Measurements from ENCODE around the gene ITPR3. TPM values are rescaled to one million over a fixed set of nuclear protein-coding genes. Genes with fewer than 3 reads are reported as not detected.

ITPR3 gene
- total RNA-seq, 1 experiment from 2014 or later, result 11.4 TPM

DNA sequence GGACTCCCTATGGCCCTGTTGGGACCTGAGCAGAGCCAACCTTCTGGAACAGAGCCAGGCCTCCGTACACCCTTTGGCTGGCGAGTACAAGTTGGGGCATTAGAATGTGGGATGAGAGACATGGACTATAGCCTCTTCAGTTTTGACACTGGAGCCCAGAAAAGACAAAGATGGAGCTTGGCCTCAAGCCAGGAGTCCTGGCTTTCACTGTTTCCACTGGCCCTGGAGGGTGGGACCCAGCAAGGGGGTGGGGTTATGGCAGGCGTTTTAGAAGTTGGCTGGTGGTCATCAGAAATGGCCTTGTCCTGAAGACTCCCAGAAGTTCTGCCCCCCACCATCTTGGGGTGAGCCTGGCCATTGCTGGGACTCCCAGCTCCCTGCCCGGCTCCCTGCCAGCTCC lies 21.8 kb downstream of the ITPR3 start:
- peaks cover 4% of the 10 kb centered on the region for H3K36me3 ChIP-seq
- H3K4me1 ChIP-seq (replicated peaks), result no peaks in the 10 kb centered on the region
- H3K9me3 ChIP-seq (replicated peaks), result no peaks in the 10 kb centered on the region
- H3K4me3 ChIP-seq, result no peak overlapping the region
- H3K27me3 ChIP-seq (replicated peaks), result no peaks in the 10 kb centered on the region
- H3K27ac ChIP-seq, result no peak overlapping the region
- DNase-seq (ENCODE audit: low read depth in 1 of 2, low spot score in 2 of 2), result no peak

DNA sequence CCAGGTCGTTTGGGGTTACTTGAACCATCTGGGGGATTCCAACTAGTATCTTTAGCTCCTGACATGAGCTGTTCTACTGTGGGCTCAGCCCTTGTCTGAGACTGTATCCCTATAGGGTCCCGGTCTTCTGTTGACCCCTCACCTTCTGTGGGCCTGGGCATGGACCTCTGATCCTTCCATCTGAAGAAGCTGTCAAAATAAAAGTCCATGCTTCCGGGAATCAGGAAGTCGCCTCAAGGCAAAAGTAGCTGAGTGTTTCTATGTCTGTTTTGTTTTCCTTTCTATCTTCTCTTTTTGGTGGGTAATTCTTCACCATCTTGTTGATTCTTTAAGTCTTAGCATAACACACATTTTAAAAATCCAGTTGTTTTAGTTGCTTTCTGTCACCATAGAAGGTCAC lies 30.3 kb downstream of the ITPR3 start:
- no peak for DNase-seq (ENCODE audit: low read depth in 1 of 2, low spot score in 2 of 2)

DNA sequence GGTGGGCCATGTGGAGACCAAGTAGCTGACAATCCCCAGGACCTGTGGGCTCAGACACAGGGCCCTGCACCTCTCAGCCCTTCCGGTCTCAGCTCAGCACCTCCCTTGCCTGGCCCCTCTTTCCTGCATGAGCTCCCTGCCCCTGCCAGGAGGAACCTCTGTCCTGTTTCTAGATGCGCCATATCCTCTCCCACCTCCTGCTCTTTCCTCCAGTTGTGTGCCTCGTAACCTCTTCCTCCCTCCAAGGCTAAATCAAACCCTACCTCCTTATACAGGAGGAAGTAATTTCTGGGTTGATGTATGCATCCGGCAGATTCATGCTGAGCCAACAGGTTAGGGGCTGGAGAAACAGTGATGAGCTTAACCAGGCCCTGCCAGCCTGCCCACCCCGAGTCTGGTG lies 30.9 kb downstream of the ITPR3 start:
- Histone ChIP-seq H3K4me3 (no peak overlapping the region), H3K36me3 (peaks cover 15% of the 10 kb centered on the region), H3K27ac (no peak overlapping the region), H3K4me1 (replicated peaks) (no peaks in the 10 kb centered on the region), H3K9me3 (replicated peaks) (no peaks in the 10 kb centered on the region), H3K27me3 (replicated peaks) (no peaks in the 10 kb centered on the region)
- DNase-seq (ENCODE audit: low read depth in 1 of 2, low spot score in 2 of 2), result no peak

More for the DNA sequence above, 30.3 kb downstream of the ITPR3 start:
- Histone ChIP-seq H3K27ac (no peak overlapping the region), H3K36me3 (peaks cover 15% of the 10 kb centered on the region), H3K4me3 (no peak overlapping the region), H3K27me3 (replicated peaks) (no peaks in the 10 kb centered on the region), H3K4me1 (replicated peaks) (no peaks in the 10 kb centered on the region), H3K9me3 (replicated peaks) (no peaks in the 10 kb centered on the region)

DNA sequence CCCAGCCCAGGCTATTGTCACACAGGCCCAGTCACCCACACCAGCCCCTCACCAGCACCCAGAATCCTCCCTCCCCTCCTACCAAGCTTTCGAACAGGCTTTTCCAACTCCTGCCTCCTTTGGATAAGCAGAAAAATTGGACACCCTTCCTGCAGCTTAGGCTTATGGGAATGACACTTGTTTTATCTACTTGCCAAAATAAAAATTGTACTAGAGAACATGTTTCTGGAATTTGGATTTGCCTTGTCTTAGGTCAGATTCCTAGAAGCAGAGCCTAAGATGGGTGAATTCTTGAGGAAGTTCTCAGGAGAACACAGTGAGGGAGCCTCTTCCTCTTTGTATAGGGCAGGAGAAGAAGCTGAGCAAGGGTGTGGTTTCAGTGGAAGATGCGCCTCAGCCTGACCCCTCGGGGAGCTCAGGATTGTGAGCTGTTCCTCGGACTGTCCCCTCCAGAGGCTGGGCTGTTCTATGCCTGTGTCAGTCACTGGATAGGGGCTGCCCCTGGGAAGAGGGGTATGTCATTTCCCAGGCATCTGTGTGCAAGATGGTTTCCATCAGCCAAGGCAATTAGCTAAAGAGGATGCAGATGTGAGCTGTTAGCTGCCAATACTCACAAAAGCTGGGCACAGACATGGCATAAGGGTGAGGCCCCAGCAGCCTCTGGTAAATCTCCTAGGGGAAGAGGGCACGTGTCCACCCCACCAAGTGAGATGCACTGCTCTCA lies 33.9 kb downstream of the ITPR3 start:
- Histone ChIP-seq H3K27me3 (replicated peaks) (no peaks in the 10 kb centered on the region), H3K27ac (no peak overlapping the region)
- no peak for DNase-seq (ENCODE audit: low read depth in 1 of 2, low spot score in 2 of 2)

DNA sequence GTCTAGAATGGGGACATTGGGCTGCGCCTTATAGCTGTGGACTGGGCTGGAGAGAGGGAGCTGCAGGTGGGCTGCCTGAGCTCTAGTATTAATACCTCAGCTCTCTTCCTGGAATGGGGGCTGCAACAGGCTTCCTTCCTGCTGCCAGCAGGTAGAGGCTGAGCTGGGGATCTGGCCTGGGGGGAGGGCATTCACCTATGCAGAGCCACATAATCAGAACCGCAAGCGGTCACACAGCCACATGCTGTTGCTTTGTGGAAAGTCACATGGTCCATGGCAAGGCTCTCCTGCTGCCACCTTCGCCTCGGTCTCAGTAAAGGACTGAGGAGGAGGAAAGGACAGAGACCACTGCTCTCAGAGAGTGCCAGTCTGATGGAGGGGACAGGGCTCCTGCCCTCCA lies 35.7 kb downstream of the ITPR3 start:
- H3K4me3 ChIP-seq, result no peak overlapping the region
- H3K27ac ChIP-seq, result no peak overlapping the region
- no peaks in the 10 kb centered on the region for H3K9me3 ChIP-seq (replicated peaks)
- no peak for DNase-seq (ENCODE audit: low read depth in 1 of 2, low spot score in 2 of 2)
- H3K4me1 ChIP-seq (replicated peaks), result no peaks in the 10 kb centered on the region
- peaks cover 19% of the 10 kb centered on the region; the same call in 1 of the 2 replicates for H3K36me3 ChIP-seq
- H3K27me3 ChIP-seq (replicated peaks), result no peaks in the 10 kb centered on the region

More for the DNA sequence above, 33.9 kb downstream of the ITPR3 start:
- H3K9me3 ChIP-seq (replicated peaks), result no peaks in the 10 kb centered on the region
- H3K36me3 ChIP-seq, result peaks cover 19% of the 10 kb centered on the region; the same call in 1 of the 2 replicates
- no peaks in the 10 kb centered on the region for H3K4me1 ChIP-seq (replicated peaks)
- no peak overlapping the region for H3K4me3 ChIP-seq

DNA sequence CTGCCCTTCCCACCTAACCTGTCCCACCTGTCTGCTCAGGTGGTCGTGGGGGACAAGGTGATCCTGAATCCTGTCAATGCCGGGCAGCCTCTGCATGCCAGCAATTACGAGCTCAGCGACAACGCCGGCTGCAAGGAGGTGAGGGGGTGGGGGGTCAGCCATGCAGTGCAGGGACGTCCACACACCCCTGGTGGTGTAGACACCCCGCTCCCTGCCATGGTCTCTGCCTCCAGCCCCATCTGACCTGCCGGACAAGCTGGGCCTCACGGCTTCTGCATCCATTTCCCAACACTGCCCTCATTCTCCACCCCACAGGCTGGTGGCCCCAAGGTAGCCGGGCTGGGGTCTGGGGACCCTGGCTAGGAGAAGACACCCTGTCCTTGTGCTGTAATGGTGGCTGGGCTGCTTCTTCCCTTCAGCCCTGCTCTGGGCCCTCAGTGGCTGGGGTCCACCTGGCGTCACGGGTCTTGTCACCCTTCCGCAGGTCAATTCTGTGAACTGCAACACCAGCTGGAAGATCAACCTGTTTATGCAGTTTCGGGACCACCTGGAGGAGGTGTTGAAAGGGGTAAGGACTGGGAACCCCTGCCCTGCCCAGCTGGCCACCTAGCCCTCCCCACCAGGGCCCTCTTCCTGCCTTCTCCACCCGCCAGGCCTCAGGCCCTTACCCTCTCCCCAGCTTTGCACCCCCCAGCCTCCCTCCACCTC lies 38.0 kb downstream of the ITPR3 start:
- Histone ChIP-seq H3K4me3 (no peak overlapping the region), H3K36me3 (peaks cover 18% of the 10 kb centered on the region; the same call in 1 of the 2 replicates), H3K4me1 (replicated peaks) (no peaks in the 10 kb centered on the region), H3K9me3 (replicated peaks) (no peaks in the 10 kb centered on the region), H3K27ac (no peak overlapping the region), H3K27me3 (replicated peaks) (no peaks in the 10 kb centered on the region)
- DNase-seq (ENCODE audit: low read depth in 1 of 2, low spot score in 2 of 2), result no peak

DNA sequence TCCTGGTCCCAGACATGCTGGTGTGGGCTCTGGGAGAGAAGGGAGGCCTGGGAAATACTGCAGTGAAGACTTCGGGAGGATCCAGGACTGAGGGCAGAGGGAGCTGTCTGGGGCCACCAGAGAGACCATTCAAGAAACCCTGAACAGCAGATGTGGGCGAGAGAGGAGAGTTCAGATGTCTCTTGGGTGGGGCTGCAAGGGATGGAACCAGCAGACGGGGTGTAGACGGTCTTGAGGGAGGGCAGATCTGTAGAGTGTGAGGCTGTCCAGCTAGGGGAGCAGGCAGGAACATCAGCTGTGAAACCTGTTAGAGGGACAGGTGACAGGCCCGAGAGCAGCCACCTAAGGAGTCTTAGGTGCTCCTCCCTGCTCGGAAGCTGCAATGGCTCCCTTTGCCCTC lies 38.9 kb downstream of the ITPR3 start:
- DNase-seq (ENCODE audit: low read depth in 1 of 2, low spot score in 2 of 2), result no peak
- Histone ChIP-seq H3K9me3 (replicated peaks) (no peaks in the 10 kb centered on the region), H3K4me3 (no peak overlapping the region), H3K27me3 (replicated peaks) (no peaks in the 10 kb centered on the region), H3K4me1 (replicated peaks) (no peaks in the 10 kb centered on the region), H3K27ac (no peak overlapping the region), H3K36me3 (peaks cover 18% of the 10 kb centered on the region; the same call in 1 of the 2 replicates)

DNA sequence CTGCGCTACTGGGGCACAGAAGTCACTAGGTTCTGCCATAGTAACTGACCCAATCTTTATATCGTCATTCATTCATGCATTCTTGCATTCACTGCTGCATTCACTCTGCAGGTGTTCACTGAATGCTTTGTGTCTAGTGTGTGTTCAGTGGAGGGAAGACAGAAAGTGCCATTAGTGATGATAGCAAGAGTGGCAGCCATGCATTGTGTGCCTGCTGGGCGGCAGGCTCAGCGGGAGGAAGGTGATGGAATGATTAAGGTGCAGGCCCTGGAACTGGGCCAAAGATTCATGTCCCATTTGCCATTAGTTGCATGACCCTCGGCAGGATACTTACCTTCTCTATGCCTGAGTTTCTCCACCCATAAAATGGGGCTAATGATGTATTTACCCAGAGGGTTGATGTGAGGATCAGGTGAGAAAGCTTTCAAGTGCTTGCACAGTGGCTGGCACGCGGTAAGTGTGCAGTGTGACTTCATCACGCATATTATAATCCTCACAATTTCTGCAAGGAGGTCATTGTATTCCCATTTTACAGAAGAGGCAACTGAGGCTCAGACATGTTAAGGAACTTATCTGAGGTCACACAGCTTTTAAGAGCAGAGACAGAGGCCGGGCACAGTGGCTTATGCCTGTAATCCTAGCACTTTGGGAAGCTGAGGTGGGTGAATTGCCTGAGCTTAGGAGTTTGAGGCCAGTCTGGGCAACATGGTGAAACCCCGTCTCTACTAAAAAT lies 40.1 kb downstream of the ITPR3 start:
- no peak overlapping the region for H3K27ac ChIP-seq
- H3K36me3 ChIP-seq, result 0 out of 2 replicates have a peak, but pooled peaks cover 15% of the 10 kb centered on the region
- no peaks in the 10 kb centered on the region for H3K27me3 ChIP-seq (replicated peaks)
- no peak overlapping the region for H3K4me3 ChIP-seq
- no peak for DNase-seq (ENCODE audit: low read depth in 1 of 2, low spot score in 2 of 2)
- no peaks in the 10 kb centered on the region for H3K4me1 ChIP-seq (replicated peaks)
- H3K9me3 ChIP-seq (replicated peaks), result no peaks in the 10 kb centered on the region

DNA sequence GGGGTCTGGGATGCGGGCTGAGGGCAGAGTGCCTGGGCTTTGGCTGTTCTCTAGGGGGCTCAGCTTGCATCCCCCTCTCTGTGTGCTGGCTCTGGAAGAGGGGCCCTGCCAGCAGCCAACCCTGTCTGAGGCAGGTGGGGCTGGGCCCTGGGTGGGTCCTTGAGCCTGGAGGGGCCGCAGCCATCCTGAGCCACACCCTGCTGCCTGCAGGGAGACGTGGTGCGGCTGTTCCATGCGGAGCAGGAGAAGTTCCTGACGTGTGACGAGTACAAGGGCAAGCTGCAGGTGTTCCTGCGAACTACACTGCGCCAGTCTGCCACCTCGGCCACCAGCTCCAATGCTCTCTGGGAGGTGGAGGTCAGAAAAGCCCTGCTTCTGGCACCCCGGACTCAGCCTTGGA lies 41.2 kb downstream of the ITPR3 start:
- no peak overlapping the region for H3K4me3 ChIP-seq
- H3K4me1 ChIP-seq (replicated peaks), result no peaks in the 10 kb centered on the region
- H3K27me3 ChIP-seq (replicated peaks), result no peaks in the 10 kb centered on the region
- H3K27ac ChIP-seq, result no peak overlapping the region
- no peak for DNase-seq (ENCODE audit: low read depth in 1 of 2, low spot score in 2 of 2)
- H3K36me3 ChIP-seq, result peaks cover 23% of the 10 kb centered on the region
- no peaks in the 10 kb centered on the region for H3K9me3 ChIP-seq (replicated peaks)

DNA sequence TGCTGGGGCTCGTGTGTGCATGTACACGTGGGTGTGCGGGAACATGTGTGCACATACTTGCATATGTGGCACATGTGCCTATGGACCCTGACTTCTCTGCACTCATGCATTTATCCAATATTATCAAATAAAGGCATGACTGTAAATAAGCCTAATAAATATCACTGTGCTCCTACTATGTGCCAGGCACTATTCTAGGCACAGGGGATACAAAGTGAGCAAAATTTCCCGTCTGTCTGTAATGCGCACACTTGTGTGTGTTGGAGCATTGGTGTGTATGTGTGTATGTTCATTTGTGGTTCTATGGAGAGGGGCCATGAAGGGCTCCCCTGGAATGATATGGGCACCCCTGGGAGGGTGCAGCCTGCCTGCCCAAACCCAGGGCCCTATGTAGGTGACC lies 41.9 kb downstream of the ITPR3 start:
- Histone ChIP-seq H3K4me1 (replicated peaks) (no peaks in the 10 kb centered on the region), H3K27me3 (replicated peaks) (no peaks in the 10 kb centered on the region), H3K27ac (no peak overlapping the region), H3K36me3 (peaks cover 29% of the 10 kb centered on the region), H3K4me3 (no peak overlapping the region), H3K9me3 (replicated peaks) (no peaks in the 10 kb centered on the region)
- no peak for DNase-seq (ENCODE audit: low read depth in 1 of 2, low spot score in 2 of 2)

DNA sequence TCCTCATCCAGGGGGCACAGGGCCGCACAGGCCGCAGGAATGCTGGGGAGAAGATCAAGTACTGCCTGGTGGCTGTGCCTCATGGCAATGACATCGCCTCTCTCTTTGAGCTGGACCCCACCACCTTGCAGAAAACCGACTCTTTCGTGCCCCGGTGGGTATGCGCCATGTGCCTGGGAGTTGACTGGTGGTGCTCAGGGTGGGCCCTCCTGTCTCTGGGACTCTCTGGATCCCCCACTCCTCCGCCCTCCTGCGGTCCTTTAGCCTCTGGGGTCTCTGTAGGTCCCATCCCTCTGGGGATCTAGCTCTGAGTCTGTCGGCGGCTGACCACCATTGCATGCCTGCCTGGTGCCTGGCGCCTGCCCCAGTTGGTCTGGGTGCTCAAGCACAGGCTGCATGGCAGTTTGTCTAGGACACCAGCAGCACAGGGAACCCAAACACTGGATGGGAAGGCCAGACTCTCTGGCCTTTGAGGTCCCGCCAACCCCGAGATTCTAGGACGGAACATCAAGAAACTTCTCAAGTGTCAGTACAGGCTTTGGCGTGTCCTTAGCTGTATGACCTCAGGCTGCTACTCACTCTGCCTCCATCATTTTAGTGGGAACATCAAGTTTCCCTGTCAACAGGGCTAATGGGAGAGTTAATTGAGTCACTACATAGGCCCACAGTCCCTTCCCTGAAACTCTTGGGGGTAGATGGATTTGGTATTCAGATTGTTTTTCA lies 42.8 kb downstream of the ITPR3 start:
- DNase-seq (ENCODE audit: low read depth in 1 of 2, low spot score in 2 of 2), result no peak
- Histone ChIP-seq H3K4me3 (no peak overlapping the region), H3K27me3 (replicated peaks) (no peaks in the 10 kb centered on the region), H3K27ac (no peak overlapping the region), H3K9me3 (replicated peaks) (no peaks in the 10 kb centered on the region), H3K4me1 (replicated peaks) (no peaks in the 10 kb centered on the region), H3K36me3 (peaks cover 33% of the 10 kb centered on the region)

DNA sequence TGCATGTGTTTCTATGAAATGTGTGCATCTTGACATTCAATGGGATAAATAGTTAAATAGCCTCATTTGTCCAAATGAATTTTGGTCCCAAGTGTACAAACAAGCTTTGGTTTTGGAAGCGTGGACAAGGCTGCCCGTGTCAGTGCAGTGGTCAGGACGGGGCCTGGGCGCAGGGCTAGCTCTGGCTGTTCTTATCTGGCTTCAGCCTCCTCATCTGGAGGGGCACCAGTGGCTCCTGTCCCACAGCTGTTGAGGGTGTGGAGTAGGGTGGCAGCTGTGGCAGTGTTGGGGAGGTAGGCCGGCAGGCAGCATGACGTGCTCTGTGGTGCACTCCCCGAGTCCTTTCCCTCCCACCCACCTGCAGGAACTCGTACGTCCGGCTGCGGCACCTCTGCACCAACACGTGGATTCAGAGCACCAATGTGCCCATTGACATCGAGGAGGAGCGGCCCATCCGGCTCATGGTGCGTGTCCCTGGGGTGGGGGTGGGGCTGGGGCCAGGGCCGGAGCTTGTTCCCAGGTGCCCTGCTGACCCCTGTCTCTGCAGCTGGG lies 43.5 kb downstream of the ITPR3 start:
- DNase-seq (ENCODE audit: low read depth in 1 of 2, low spot score in 2 of 2), result no peak
- H3K4me3 ChIP-seq, result no peak overlapping the region
- no peaks in the 10 kb centered on the region for H3K9me3 ChIP-seq (replicated peaks)
- H3K27me3 ChIP-seq (replicated peaks), result no peaks in the 10 kb centered on the region
- peaks cover 32% of the 10 kb centered on the region for H3K36me3 ChIP-seq
- H3K27ac ChIP-seq, result no peak overlapping the region
- H3K4me1 ChIP-seq (replicated peaks), result no peaks in the 10 kb centered on the region

DNA sequence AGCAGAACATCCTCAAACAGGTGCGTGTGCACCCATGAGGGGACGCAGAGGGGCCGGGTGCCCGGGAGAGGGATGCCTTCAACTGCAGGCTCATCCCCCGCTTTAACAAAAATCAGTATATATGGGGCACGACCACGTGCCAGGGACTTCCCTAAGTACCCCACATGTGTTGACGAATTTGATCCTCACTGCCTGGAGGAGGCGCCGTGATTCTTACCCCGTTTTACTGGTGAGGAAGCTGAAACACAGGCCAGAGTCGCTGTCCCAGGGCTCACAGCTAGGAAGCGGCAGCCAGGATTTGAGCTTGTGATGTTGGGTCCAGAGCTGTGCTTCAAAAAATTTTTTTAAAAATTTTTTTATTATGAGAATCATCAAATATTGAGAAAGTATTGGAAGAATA lies 44.8 kb downstream of the ITPR3 start:
- H3K4me3 ChIP-seq, result no peak overlapping the region
- no peak overlapping the region for H3K27ac ChIP-seq
- H3K36me3 ChIP-seq, result peaks cover 42% of the 10 kb centered on the region
- no peaks in the 10 kb centered on the region for H3K27me3 ChIP-seq (replicated peaks)
- no peak for DNase-seq (ENCODE audit: low read depth in 1 of 2, low spot score in 2 of 2)
- H3K9me3 ChIP-seq (replicated peaks), result no peaks in the 10 kb centered on the region
- no peaks in the 10 kb centered on the region for H3K4me1 ChIP-seq (replicated peaks)

All from SJSA1 (cell line).